Activated T-helper 17 cell treated with anti-CD3 and anti-CD28 coated beads, Interleukin-2, amount 50 U/mL, for 72 hours (primary cell): ENCODE measurements around the gene LYPD5. TPM values are rescaled to one million over a fixed set of nuclear protein-coding genes. Genes with fewer than 3 reads are reported as not detected.
"Not testable (repeated sequence)": the region's sequence is repeated elsewhere in the genome, so short reads cannot be mapped to it uniquely, and the experiment has no call there.

Experiments used
- ATAC-seq: fragments of 150-1000 bp; cut with Tn5 transposase; replicated peaks from 2 replicates; pipeline ENCODE4 v1.10.0; 2021; ENCODE audit warnings: mild to moderate bottlenecking, moderate library complexity
- H3K27ac Mint-ChIP-seq: one replicate; pipeline ENCODE4 v1.8.0; 2022; ENCODE audit warnings: mixed read lengths
- H3K27me3 Mint-ChIP-seq: one replicate; pipeline ENCODE4 v1.8.0; 2022; ENCODE audit warnings: mixed read lengths
- H3K36me3 Mint-ChIP-seq: one replicate; pipeline ENCODE4 v1.8.0; 2022; ENCODE audit warnings: low read depth, mild to moderate bottlenecking, mixed read lengths
- H3K4me1 Mint-ChIP-seq: one replicate; pipeline ENCODE4 v1.8.0; 2022; ENCODE audit warnings: mixed read lengths
- H3K4me3 Mint-ChIP-seq: one replicate; pipeline ENCODE4 v1.8.0; 2022; ENCODE audit warnings: mild to moderate bottlenecking, mixed read lengths
- H3K9me3 Mint-ChIP-seq: one replicate; pipeline ENCODE4 v1.8.0; 2022; ENCODE audit warnings: mixed read lengths
- total RNA-seq, 2 donors: library from RNA; stranded (reverse); gene quantifications; one replicate each; pipeline ENCODE4 v1.2.3, GENCODE V29; 2022

The LYPD5 gene
- total RNA-seq, 2 donors from 2014 or later: 0.73 to 6.6 TPM

- H3K9me3 Mint-ChIP-seq: no peaks in the 10 kb centered on the region
- H3K4me1 Mint-ChIP-seq: peaks cover 26% of the 10 kb centered on the region
- peak; percentile 46 for ATAC-seq
- H3K27me3 Mint-ChIP-seq: no peaks in the 10 kb centered on the region
- H3K27ac Mint-ChIP-seq: peak overlapping the region; percentile 85
- peak overlapping the region; percentile 86 for H3K4me3 Mint-ChIP-seq
- H3K36me3 Mint-ChIP-seq: peaks cover 98% of the 10 kb centered on the region
These were observed 26.0 kb downstream of the LYPD5 start for GRCh38 chr19:43776286-43776685.

- no peaks in the 10 kb centered on the region for H3K9me3 Mint-ChIP-seq
- peaks cover 29% of the 10 kb centered on the region for H3K4me1 Mint-ChIP-seq
- H3K36me3 Mint-ChIP-seq: peaks cover 99% of the 10 kb centered on the region
- H3K4me3 Mint-ChIP-seq: peak overlapping the region; percentile 86
- ATAC-seq: no peak
- no peaks in the 10 kb centered on the region for H3K27me3 Mint-ChIP-seq
- peak overlapping the region; percentile 85 for H3K27ac Mint-ChIP-seq
These were observed 26.9 kb downstream of the LYPD5 start for GRCh38 chr19:43775299-43775890.

DNA sequence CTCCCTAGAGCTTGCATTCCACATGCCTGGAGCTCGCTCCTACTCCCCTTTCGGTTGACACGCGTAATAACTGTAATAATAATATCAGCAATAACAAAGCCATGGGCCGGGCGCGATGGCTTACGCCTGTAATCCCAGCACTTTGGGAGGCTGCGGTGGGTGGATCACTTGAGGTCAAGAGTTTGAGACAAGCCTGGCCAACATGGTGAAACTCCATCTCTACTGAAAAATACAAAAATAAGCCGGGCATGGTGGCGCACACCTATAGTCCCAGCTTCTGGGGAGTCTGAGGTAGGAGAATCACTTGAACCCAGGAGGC lies 27.3 kb downstream of the LYPD5 start:
- H3K4me1 Mint-ChIP-seq: peaks cover 34% of the 10 kb centered on the region
- not testable (repeated sequence) for H3K27ac Mint-ChIP-seq, H3K27me3 Mint-ChIP-seq, H3K9me3 Mint-ChIP-seq, ATAC-seq
- H3K36me3 Mint-ChIP-seq: peaks cover 100% of the 10 kb centered on the region
- H3K4me3 Mint-ChIP-seq: peak overlapping the region; percentile 86

GRCh38 chr19:43774103-43774939 lies 27.9 kb downstream of the LYPD5 start:
- Mint-ChIP-seq H3K27ac (no peak overlapping the region), H3K27me3 (no peaks in the 10 kb centered on the region), H3K4me3 (peak overlapping the region; percentile 86), H3K36me3 (peaks cover 100% of the 10 kb centered on the region), H3K9me3 (no peaks in the 10 kb centered on the region), H3K4me1 (peaks cover 40% of the 10 kb centered on the region)
- ATAC-seq: no peak

GRCh38 chr19:43773725-43774102 lies 28.5 kb downstream of the LYPD5 start:
- H3K4me3 Mint-ChIP-seq: no peak overlapping the region
- no peak for ATAC-seq
- no peaks in the 10 kb centered on the region for H3K9me3 Mint-ChIP-seq
- peaks cover 46% of the 10 kb centered on the region for H3K4me1 Mint-ChIP-seq
- H3K27ac Mint-ChIP-seq: no peak overlapping the region
- peaks cover 100% of the 10 kb centered on the region for H3K36me3 Mint-ChIP-seq
- H3K27me3 Mint-ChIP-seq: no peaks in the 10 kb centered on the region

- H3K27ac Mint-ChIP-seq: peak overlapping the region; percentile 89
- peak overlapping the region; percentile 83 for H3K4me3 Mint-ChIP-seq
- H3K36me3 Mint-ChIP-seq: peaks cover 100% of the 10 kb centered on the region
- no peaks in the 10 kb centered on the region for H3K27me3 Mint-ChIP-seq
- no peaks in the 10 kb centered on the region for H3K9me3 Mint-ChIP-seq
- peaks cover 63% of the 10 kb centered on the region for H3K4me1 Mint-ChIP-seq
- no peak for ATAC-seq
These were observed 33.0 kb downstream of the LYPD5 start for GRCh38 chr19:43769256-43769655.

DNA sequence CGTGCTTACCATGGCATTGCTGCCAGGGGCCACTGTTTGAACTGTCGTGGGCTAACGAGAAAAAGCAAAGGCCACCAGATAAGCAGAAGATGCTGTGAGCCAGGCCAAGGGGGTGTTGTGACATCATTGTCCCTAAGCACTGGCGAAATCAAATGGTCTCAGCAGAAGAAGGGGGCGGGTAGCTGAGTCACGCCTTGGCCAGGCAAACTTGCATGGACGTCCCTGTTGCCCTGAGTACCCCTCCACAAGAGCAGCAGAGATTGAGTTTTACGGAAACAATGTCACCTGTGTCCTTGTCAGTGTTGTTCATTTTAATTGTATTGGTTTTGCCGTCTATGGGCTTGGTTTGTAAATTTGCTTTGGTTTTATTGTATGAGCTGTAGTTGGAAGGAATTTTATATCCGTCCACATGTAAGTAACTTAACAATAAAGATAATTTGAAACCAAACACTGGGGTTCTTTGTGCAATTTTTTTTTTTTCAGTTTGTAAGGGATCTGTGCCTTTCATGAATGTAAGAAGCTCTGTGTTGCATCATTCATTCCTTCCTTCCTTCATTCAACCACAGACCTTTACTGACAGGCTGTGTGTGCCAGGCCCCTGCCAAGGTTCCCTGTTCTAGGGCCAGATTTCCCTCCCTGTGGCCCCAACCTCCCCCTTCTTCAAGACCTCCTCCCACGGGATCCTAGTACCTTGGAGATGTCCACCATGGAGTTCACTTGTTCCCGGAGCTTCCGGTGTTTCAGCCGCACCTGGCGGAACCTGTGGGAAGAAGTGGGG lies 33.8 kb downstream of the LYPD5 start:
- peaks cover 68% of the 10 kb centered on the region for H3K4me1 Mint-ChIP-seq
- peak overlapping the region; percentile 99 for H3K27ac Mint-ChIP-seq
- H3K27me3 Mint-ChIP-seq: no peaks in the 10 kb centered on the region
- peaks cover 100% of the 10 kb centered on the region for H3K36me3 Mint-ChIP-seq
- H3K9me3 Mint-ChIP-seq: no peaks in the 10 kb centered on the region
- peak overlapping the region; percentile 83 for H3K4me3 Mint-ChIP-seq
- no peak for ATAC-seq

DNA sequence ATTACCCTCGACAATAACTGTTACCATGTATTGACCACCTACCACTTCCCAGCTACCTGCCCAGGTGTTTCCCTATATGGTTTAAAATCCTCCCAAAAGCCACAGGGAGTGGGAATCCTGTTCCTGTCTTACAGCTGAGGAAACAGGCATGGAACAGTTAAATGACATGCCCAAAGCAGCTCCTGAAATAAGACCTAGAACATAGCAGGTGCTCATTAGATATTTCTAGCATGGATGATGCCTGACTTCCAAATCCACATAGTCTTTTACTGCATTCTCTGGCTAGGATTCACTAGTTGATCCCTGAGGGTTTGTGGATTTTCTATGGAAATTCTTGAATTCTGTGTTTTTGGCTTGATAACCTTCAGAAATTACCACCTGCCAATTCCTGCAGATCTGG lies 34.4 kb downstream of the LYPD5 start:
- H3K9me3 Mint-ChIP-seq: no peaks in the 10 kb centered on the region
- no peaks in the 10 kb centered on the region for H3K27me3 Mint-ChIP-seq
- no peak for ATAC-seq
- peak overlapping the region; percentile 83 for H3K4me3 Mint-ChIP-seq
- peaks cover 75% of the 10 kb centered on the region for H3K4me1 Mint-ChIP-seq
- H3K36me3 Mint-ChIP-seq: peaks cover 100% of the 10 kb centered on the region
- H3K27ac Mint-ChIP-seq: peak overlapping the region; percentile 99

DNA sequence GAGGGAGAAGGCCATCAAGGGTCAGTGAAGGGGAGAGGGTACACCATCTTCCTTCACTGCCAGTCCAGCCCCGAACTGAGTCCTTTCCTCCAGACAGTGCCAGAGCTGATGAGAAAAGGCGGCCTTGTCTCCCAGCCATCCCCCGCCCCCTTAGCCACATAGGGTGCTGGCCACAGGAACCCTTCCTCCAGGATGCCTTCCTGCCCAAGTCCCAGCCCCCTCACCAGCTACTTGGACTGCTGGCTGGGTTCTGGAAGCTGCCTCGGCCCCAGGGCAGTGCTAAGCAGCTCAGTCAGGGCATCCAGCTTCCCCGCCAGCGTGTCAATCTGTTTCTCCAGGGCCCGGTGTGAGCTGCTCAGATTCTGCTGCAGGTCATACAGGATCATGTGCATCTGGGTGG lies 34.9 kb downstream of the LYPD5 start:
- Mint-ChIP-seq H3K36me3 (peaks cover 100% of the 10 kb centered on the region), H3K9me3 (no peaks in the 10 kb centered on the region), H3K27me3 (no peaks in the 10 kb centered on the region), H3K4me1 (peaks cover 80% of the 10 kb centered on the region), H3K27ac (peak overlapping the region; percentile 99), H3K4me3 (peak overlapping the region; percentile 83)
- ATAC-seq: no peak

DNA sequence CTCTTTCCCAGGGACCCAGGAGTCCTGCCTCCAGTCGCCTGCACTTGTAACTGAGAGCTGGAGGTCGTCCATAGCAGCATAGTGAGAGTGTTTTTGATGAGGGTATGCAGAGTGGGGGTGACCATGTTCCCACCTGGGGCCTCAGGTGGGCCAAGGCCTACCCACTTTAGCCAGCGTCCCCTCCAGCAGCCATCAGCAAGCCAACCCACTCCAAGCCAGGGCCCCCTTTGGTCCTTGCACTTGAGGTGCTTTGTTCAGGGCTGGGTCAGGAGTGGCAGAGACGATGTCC lies 35.5 kb downstream of the LYPD5 start:
- Mint-ChIP-seq H3K4me1 (peaks cover 84% of the 10 kb centered on the region), H3K9me3 (no peaks in the 10 kb centered on the region), H3K27ac (peak overlapping the region; percentile 99), H3K27me3 (no peaks in the 10 kb centered on the region), H3K36me3 (peaks cover 95% of the 10 kb centered on the region), H3K4me3 (peak overlapping the region; percentile 83)
- no peak for ATAC-seq

- peaks cover 80% of the 10 kb centered on the region for H3K4me1 Mint-ChIP-seq
- H3K9me3 Mint-ChIP-seq: no peaks in the 10 kb centered on the region
- peak; percentile 82 for ATAC-seq
- H3K36me3 Mint-ChIP-seq: peaks cover 81% of the 10 kb centered on the region
- H3K27ac Mint-ChIP-seq: peak overlapping the region; percentile 99
- H3K27me3 Mint-ChIP-seq: no peaks in the 10 kb centered on the region
- H3K4me3 Mint-ChIP-seq: peak overlapping the region; percentile 83
These were observed 37.0 kb downstream of the LYPD5 start for GRCh38 chr19:43765109-43765876.

DNA sequence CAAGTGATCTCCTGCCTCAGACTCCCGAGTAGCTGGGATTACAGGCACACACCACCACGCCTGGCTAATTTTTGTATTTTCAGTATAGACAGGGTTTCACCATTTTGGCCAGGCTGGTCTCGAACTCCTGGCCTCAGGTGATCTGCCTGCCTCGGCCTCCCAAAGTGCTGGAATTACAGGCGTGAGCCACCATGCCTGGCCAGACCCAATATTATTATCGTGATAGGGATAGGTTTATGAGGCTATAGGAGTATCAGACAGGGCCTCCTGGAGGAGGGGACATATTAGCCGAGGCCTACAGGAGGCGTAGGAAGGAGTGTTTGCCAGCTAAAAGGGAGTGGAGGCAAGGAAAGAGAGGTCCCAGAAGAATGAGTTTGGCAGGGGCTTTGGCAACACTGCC lies 37.6 kb downstream of the LYPD5 start:
- not testable (repeated sequence) for H3K27me3 Mint-ChIP-seq, ATAC-seq, H3K9me3 Mint-ChIP-seq
- Mint-ChIP-seq H3K4me3 (peak overlapping the region; percentile 83), H3K27ac (peak overlapping the region; percentile 99), H3K36me3 (peaks cover 75% of the 10 kb centered on the region), H3K4me1 (peaks cover 74% of the 10 kb centered on the region)

DNA sequence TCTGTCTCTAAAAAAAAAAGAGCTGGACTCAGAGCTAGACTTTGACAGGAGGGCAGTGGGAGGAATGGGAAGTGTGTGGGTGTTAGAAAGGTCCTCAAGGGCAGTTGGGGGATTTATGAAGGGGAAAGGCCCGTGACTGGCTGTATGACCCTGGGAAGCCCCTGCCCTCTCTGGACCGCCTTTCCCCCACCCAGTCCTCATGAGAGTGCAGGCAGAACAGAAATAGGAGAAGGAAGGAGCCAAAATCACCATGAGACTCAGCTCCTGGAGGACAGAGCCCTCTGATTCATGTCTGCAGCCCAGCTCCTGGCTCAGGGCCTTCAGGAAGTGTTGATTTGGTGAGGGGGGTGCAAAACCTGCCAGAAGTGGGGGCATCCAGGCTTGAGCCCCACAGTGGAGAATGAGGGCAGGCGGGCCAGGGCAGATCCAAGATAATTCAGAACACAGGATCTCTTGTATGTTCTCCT lies 38.7 kb downstream of the LYPD5 start:
- H3K36me3 Mint-ChIP-seq: peaks cover 63% of the 10 kb centered on the region

GRCh38 chr19:43762814-43763213 lies 39.4 kb downstream of the LYPD5 start:
- Mint-ChIP-seq H3K4me1 (peaks cover 65% of the 10 kb centered on the region), H3K27me3 (no peaks in the 10 kb centered on the region), H3K9me3 (no peaks in the 10 kb centered on the region), H3K27ac (peak overlapping the region; percentile 99), H3K4me3 (peak overlapping the region; percentile 83), H3K36me3 (peaks cover 57% of the 10 kb centered on the region)
- no peak for ATAC-seq

More for the DNA sequence above, 38.7 kb downstream of the LYPD5 start:
- Mint-ChIP-seq H3K4me1 (peaks cover 71% of the 10 kb centered on the region), H3K27me3 (no peaks in the 10 kb centered on the region), H3K9me3 (no peaks in the 10 kb centered on the region), H3K4me3 (peak overlapping the region; percentile 83), H3K27ac (peak overlapping the region; percentile 99)
- ATAC-seq: peak; percentile 25
